Keratinocyte (primary cell): ENCODE results near the gene KRTAP3-2.
"Not testable (repeated sequence)": the region's sequence is repeated elsewhere in the genome, so short reads cannot be mapped to it uniquely, and the experiment has no call there.

Source experiments
- CTCF ChIP-seq, 3 experiments: IDR thresholded peaks in 1 of 3; conservative IDR thresholded peaks in 1 of 3; optimal IDR thresholded peaks in 1 of 3; 2 replicates in 2 of 3; 3 replicates in 1 of 3; pipeline versions ENCODE3 to v1.5.1; 2011; ENCODE audit warnings: low read length in 3 of 3, mild to moderate bottlenecking in 3 of 3, moderate library complexity in 2 of 3, control low read depth in 1 of 3, inconsistent platforms in 1 of 3; ENCODE audit not compliant: insufficient read depth in 2 of 3; ENCODE audit errors: extremely low read depth in 1 of 3
- EZH2 ChIP-seq: IDR thresholded peaks from one replicate; pipeline ENCODE4 v1.6.1; 2012; ENCODE audit warnings: inconsistent platforms, mild to moderate bottlenecking, low read length, moderate library complexity

- not testable (repeated sequence) for TF ChIP-seq CTCF (optimal IDR thresholded peaks at IDR 0.05 in 1 of 3, IDR thresholded peaks at IDR 0.05 in 1 of 3, conservative IDR thresholded peaks at IDR 0.05 in 1 of 3; ENCODE audit: extremely low read depth in 1 of 3, insufficient read depth in 2 of 3, low read length in 3 of 3); EZH2
Observed at GRCh38 chr17:40999563-40999962, at the start of gene KRTAP3-2.
